ENCODE results near the gene TUBA1C.

DNA sequence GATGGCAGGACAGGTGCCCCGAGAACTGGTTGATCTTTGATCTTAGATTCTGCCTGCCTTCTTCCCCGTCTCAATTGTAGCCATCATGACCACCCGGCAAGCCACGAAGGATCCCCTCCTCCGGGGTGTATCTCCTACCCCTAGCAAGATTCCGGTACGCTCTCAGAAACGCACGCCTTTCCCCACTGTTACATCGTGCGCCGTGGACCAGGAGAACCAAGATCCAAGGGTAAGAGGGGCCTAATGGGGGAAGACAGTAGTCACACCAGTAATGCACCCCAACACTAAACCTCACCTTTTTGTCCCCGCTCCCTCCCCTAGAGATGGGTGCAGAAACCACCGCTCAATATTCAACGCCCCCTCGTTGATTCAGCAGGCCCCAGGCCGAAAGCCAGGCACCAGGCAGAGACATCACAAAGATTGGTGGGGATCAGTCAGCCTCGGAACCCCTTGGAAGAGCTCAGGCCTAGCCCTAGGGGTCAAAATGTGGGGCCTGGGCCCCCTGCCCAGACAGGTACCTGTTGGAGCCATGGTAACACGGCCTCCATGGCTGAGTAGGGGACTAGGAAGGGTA lies 58.7 kb downstream of the TUBA1C start:
- no peak for TF ChIP-seq EZH2phosphoT487 (IDR thresholded peaks at IDR 0.05)
- TF ChIP-seq EZH2 (IDR thresholded peaks at IDR 0.05) = no peak
- TF ChIP-seq, protein P1, sequence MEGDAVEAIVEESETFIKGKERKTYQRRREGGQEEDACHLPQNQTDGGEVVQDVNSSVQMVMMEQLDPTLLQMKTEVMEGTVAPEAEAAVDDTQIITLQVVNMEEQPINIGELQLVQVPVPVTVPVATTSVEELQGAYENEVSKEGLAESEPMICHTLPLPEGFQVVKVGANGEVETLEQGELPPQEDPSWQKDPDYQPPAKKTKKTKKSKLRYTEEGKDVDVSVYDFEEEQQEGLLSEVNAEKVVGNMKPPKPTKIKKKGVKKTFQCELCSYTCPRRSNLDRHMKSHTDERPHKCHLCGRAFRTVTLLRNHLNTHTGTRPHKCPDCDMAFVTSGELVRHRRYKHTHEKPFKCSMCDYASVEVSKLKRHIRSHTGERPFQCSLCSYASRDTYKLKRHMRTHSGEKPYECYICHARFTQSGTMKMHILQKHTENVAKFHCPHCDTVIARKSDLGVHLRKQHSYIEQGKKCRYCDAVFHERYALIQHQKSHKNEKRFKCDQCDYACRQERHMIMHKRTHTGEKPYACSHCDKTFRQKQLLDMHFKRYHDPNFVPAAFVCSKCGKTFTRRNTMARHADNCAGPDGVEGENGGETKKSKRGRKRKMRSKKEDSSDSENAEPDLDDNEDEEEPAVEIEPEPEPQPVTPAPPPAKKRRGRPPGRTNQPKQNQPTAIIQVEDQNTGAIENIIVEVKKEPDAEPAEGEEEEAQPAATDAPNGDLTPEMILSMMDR (IDR thresholded peaks at IDR 0.05) = no peak

Measured in neural progenitor cell (in vitro differentiated cells).